Naive thymus-derived CD8-positive, alpha-beta T cell (primary cell): ENCODE results near the gene TSSC4. TPM values are rescaled to one million over a fixed set of nuclear protein-coding genes. Genes with fewer than 3 reads are reported as not detected.

ENCODE experiments used
- ATAC-seq, 2 donors: fragments of 150-1000 bp; cut with Tn5 transposase in 1 of 2; sonication (Bioruptor Pico), chemical (Tn5 transposase) in 1 of 2; 1 replicate in 1 of 2; 2 replicates in 1 of 2; pipeline ENCODE4 v1.10.0; 2021; ENCODE audit warnings: mild to moderate bottlenecking in 2 of 2, moderate library complexity in 2 of 2
- POLR2A ChIA-PET: fragments of 350-600 bp; sonication (Branson Sonifier 250); formaldehyde crosslinking; loops from one replicate; lab custom pipeline; 2021; ENCODE audit warnings: antibody characterized with exemption; lab: Charles Lee
- DNase-seq, 10 donors: peaks; one replicate each; pipeline versions ENCODE4 v3.0.0 to v3.0.0-alpha.2; 2020 to 2022
- H3K27ac Mint-ChIP-seq, 10 donors: one replicate each; pipeline ENCODE4 v1.8.0; 2020 to 2022; ENCODE audit warnings: mild to moderate bottlenecking in 10 of 10, mixed read lengths in 10 of 10, moderate library complexity in 4 of 10, inconsistent platforms in 1 of 10
- H3K27me3 Mint-ChIP-seq, 5 donors: one replicate each; pipeline ENCODE4 v1.8.0; 2021 to 2022; ENCODE audit warnings: mixed read lengths in 5 of 5
- H3K36me3 Mint-ChIP-seq, 3 donors: one replicate each; pipeline ENCODE4 v1.8.0; 2020 to 2022; ENCODE audit warnings: mixed read lengths in 3 of 3, mild to moderate bottlenecking in 2 of 3, inconsistent platforms in 1 of 3
- H3K4me1 Mint-ChIP-seq, 4 donors: one replicate each; pipeline ENCODE4 v1.8.0; 2021 to 2022; ENCODE audit warnings: mixed read lengths in 4 of 4
- H3K4me3 Mint-ChIP-seq, 10 donors: one replicate each; pipeline ENCODE4 v1.8.0; 2020 to 2022; ENCODE audit warnings: mild to moderate bottlenecking in 10 of 10, mixed read lengths in 10 of 10, moderate library complexity in 6 of 10, inconsistent platforms in 1 of 10
- H3K9me3 Mint-ChIP-seq, 9 donors: one replicate each; pipeline ENCODE4 v1.8.0; 2020 to 2022; ENCODE audit warnings: mixed read lengths in 9 of 9, mild to moderate bottlenecking in 3 of 9, inconsistent platforms in 1 of 9, moderate library complexity in 1 of 9
- polyA plus RNA-seq, 3 donors: library from polyadenylated mRNA; unstranded; fragments of 300-500 nt; fragmentation: Illumina TruSeq; gene quantifications; one replicate each; pipeline ENCODE4 v1.2.3, GENCODE V29; 2021
- total RNA-seq, 8 experiments: library from RNA in 2 of 8; stranded (reverse) in 2 of 8; gene quantifications; one replicate each; pipeline ENCODE4 v1.2.3 and lab custom pipeline; 2021 to 2026

The TSSC4 gene
- total and polyA plus RNA-seq, 5 experiments from 2014 or later, result 49.0 to 68.3 (median 56.6) TPM

DNA sequence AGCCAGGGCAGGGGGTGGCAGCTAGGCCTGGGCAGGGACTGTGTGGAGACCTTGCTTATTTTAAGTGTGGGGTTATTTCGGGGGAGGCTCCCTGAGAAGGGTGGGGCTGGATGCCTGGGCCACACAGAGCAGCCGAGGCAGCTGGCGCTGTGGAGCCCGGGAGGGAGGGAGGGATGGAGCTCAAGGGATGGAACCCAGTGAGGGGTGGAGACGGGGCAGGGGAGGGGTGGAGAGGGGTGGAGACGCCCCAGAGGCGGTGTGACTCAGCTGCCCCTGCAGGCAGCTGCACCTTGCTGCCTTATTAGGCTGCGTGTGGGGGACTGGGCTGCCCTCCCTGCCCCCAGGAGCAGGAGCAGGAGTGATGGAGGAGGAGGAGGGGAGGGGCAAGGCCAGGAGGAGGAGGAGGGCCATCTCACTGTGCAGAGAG lies 9.8 kb upstream of the TSSC4 start:
- Mint-ChIP-seq H3K4me3 (no peak overlapping the region), H3K27me3 (no peaks in the 10 kb centered on the region), H3K4me1 (peaks cover 15 to 59% (median 39%) of the 10 kb centered on the region in 4 donors), H3K9me3 (no peaks in the 10 kb centered on the region), H3K36me3 (peaks cover 0 to 5% (median 0%) of the 10 kb centered on the region in 3 donors), H3K27ac (peak overlapping the region in 2 of 10 donors; percentile 68 to 89)
- ATAC-seq (no peak), DNase-seq (no peak)
- POLR2A ChIA-PET, result no interaction called here

- Mint-ChIP-seq H3K9me3 (no peaks in the 10 kb centered on the region), H3K36me3 (peaks cover 0 to 7% (median 0%) of the 10 kb centered on the region in 3 donors), H3K27ac (peak overlapping the region in 2 of 10 donors; percentile 34 to 68), H3K4me3 (no peak overlapping the region), H3K27me3 (no peaks in the 10 kb centered on the region), H3K4me1 (peaks cover 12 to 52% (median 33%) of the 10 kb centered on the region in 4 donors)
- DNase-seq, result no peak
- POLR2A ChIA-PET, result no interaction called here
- no peak for ATAC-seq
Observed at GRCh38 chr11:2391181-2391975, 9.2 kb upstream of the TSSC4 start.

DNA sequence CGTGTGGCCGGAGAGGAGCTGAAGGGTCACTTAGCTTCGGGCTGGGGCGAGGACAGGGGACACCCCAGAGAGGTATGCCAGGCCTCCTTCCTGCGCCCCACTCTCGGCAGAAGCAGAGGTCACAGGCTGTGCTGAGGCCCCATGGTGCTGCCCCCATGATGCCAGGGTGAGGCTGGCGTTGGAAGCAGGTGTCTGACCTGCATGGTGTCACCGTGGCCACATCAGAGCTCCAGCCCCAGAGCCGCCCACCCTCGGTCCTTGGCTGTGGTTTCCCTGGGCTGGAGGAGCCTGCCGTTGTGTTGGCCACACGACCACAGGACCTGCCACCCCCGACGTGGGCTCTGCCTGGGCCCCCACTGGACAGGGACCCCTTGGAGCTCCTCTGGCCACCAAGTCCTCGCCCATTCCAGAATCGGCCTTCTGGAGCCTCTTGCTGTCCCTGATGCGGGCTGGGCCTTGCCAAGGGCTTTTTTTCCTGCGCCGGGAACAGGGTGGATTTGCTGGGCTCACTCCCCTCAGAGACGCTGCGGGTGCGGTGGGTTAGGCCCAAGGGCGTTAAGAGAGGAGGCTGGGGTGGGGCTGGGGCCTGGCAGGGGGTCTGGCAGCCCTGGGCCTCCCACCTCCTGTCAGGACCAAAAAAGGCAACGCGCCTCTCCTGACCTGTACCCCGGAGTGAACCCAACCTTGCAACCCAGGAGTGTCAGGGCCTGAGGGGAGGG lies 8.2 kb upstream of the TSSC4 start:
- POLR2A ChIA-PET, result no interaction called here
- DNase-seq (no peak), ATAC-seq (no peak)
- Mint-ChIP-seq H3K4me1 (peaks cover 13 to 42% (median 23%) of the 10 kb centered on the region in 4 donors), H3K9me3 (no peaks in the 10 kb centered on the region), H3K27ac (no peak overlapping the region), H3K27me3 (no peaks in the 10 kb centered on the region), H3K4me3 (no peak overlapping the region), H3K36me3 (peaks cover 0 to 13% (median 0%) of the 10 kb centered on the region in 3 donors)

- POLR2A ChIA-PET, result no interaction called here
- Mint-ChIP-seq H3K27me3 (no peaks in the 10 kb centered on the region), H3K36me3 (peaks cover 0 to 18% (median 0%) of the 10 kb centered on the region in 3 donors), H3K9me3 (no peaks in the 10 kb centered on the region), H3K4me3 (no peak overlapping the region), H3K27ac (no peak overlapping the region), H3K4me1 (peaks cover 13 to 36% (median 19%) of the 10 kb centered on the region in 4 donors)
- ATAC-seq, result no peak
- DNase-seq, result no peak
Observed at GRCh38 chr11:2393111-2393868, 7.3 kb upstream of the TSSC4 start.

DNA sequence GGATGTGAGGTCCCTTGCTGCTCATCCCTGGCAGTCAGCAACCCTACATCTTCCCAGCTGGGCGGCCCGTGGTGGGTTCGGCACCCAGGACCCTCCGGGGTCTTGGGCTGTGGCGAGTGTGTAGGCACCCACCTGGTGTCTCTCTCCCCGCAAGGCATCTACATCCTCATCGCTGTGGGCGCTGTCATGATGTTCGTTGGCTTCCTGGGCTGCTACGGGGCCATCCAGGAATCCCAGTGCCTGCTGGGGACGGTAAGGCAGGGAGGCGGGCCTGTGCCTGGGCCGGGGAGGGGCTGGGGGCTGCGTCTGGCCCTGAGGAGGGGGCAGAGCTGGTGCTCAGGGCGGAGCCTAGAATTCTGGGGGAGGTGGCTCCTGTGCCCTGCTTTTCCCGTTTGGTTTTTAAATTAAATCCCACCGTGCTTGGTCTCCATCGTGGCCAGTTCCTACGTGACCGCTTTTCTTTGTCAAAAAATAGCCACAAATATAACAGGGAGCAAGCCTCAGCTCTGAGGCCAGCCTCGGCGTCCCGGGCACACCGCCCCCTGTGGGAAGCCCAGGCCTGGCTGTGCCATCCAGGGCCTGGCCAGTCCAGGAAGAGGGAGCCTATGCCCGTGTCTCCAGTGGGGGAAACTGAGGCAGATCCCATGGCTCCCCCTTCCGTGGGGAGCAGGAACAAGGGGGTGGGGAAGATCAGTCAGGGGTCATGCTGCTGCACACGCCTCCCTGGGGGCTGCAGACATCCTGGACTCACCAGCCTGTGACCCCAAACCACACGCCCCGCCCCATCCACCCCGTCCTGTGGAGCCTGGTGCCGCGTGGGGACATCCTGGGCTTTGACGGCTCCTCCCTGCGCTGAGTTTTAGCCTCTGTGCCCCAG lies 6.4 kb upstream of the TSSC4 start:
- peaks cover 10 to 32% (median 16%) of the 10 kb centered on the region in 4 donors for H3K4me1 Mint-ChIP-seq
- no peak overlapping the region for H3K4me3 Mint-ChIP-seq
- peak overlapping the region in 3 of 10 donors; percentile 11 to 62 (median 13) for H3K27ac Mint-ChIP-seq
- ATAC-seq (peak in 1 of 2 donors; percentile 22), DNase-seq (no peak)
- no peaks in the 10 kb centered on the region for H3K9me3 Mint-ChIP-seq
- no peaks in the 10 kb centered on the region for H3K27me3 Mint-ChIP-seq
- POLR2A ChIA-PET, result no interaction called here
- peaks cover 0 to 18% (median 0%) of the 10 kb centered on the region in 3 donors for H3K36me3 Mint-ChIP-seq

DNA sequence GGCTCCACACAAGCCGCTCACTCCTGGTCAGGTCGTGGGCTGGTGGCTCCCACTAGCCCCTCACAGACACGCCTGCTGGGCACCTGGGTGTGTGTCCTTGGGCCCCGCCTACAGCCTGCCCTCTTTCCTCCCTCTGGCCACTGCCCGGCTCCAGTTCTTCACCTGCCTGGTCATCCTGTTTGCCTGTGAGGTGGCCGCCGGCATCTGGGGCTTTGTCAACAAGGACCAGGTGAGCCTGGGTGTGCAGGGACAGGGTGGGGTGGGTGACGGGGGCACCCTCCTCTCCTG lies 5.8 kb upstream of the TSSC4 start:
- no peaks in the 10 kb centered on the region for H3K9me3 Mint-ChIP-seq
- no peak overlapping the region for H3K4me3 Mint-ChIP-seq
- DNase-seq, result no peak
- H3K36me3 Mint-ChIP-seq, result peaks cover 0 to 18% (median 0%) of the 10 kb centered on the region in 3 donors
- POLR2A ChIA-PET, result no interaction called here
- no peaks in the 10 kb centered on the region for H3K27me3 Mint-ChIP-seq
- peak overlapping the region in 2 of 10 donors; percentile 11 to 62 for H3K27ac Mint-ChIP-seq
- peaks cover 5 to 30% (median 14%) of the 10 kb centered on the region in 4 donors for H3K4me1 Mint-ChIP-seq
- no peak for ATAC-seq

GRCh38 chr11:2395211-2395730 lies 5.3 kb upstream of the TSSC4 start:
- Mint-ChIP-seq H3K9me3 (no peaks in the 10 kb centered on the region), H3K27ac (peak overlapping the region in 1 of 10 donors; percentile 65), H3K4me1 (peaks cover 4 to 27% (median 12%) of the 10 kb centered on the region in 4 donors), H3K36me3 (peaks cover 0 to 17% (median 0%) of the 10 kb centered on the region in 3 donors), H3K27me3 (no peaks in the 10 kb centered on the region), H3K4me3 (no peak overlapping the region)
- POLR2A ChIA-PET, result no interaction called here
- DNase-seq (no peak), ATAC-seq (no peak)

DNA sequence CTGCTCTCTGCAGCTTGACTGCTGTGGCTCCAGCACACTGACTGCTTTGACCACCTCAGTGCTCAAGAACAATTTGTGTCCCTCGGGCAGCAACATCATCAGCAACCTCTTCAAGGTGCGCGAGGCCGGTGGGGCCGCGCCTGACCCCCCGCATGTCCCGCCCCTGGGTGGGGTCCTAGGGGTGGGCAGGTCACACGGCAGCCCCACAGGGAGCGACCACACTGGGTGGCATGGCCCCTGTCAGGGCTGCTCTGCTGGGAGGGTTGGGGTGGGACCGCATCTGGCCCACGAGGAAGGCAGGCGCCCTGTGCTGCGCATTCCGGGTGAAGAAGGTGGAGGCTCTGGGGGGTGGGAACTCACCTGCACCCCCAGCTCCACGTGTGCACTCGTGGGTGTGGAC lies 4.7 kb upstream of the TSSC4 start:
- Mint-ChIP-seq H3K36me3 (peaks cover 0 to 14% (median 0%) of the 10 kb centered on the region in 3 donors), H3K9me3 (no peaks in the 10 kb centered on the region), H3K4me1 (peaks cover 2 to 24% (median 9%) of the 10 kb centered on the region in 4 donors), H3K4me3 (no peak overlapping the region), H3K27ac (peak overlapping the region in 1 of 10 donors; percentile 65), H3K27me3 (no peaks in the 10 kb centered on the region)
- DNase-seq (no peak), ATAC-seq (no peak)
- POLR2A ChIA-PET, result interaction anchor here (0.6 kb wide), 1 partner anchor 98 kb away, joined by 3 read pairs; no protein-coding TSS in a partner anchor

GRCh38 chr11:2396471-2396870 lies 4.1 kb upstream of the TSSC4 start:
- DNase-seq, result no peak
- H3K9me3 Mint-ChIP-seq, result no peaks in the 10 kb centered on the region
- H3K27me3 Mint-ChIP-seq, result no peaks in the 10 kb centered on the region

GRCh38 chr11:2397005-2397404 lies 3.5 kb upstream of the TSSC4 start:
- DNase-seq (no peak), ATAC-seq (no peak)
- Mint-ChIP-seq H3K9me3 (no peaks in the 10 kb centered on the region), H3K36me3 (peaks cover 0 to 14% (median 0%) of the 10 kb centered on the region in 3 donors), H3K4me1 (peaks cover 5 to 29% (median 17%) of the 10 kb centered on the region in 4 donors), H3K27me3 (no peaks in the 10 kb centered on the region), H3K4me3 (no peak overlapping the region), H3K27ac (peak overlapping the region in 2 of 10 donors; percentile 43 to 63)
- POLR2A ChIA-PET, result interaction anchor here (1.4 kb wide), 1 partner anchor 94 kb away, joined by 3 read pairs; no protein-coding TSS in a partner anchor

More at GRCh38 chr11:2396471-2396870, 4.1 kb upstream of the TSSC4 start:
- H3K4me1 Mint-ChIP-seq, result peaks cover 4 to 27% (median 13%) of the 10 kb centered on the region in 4 donors
- H3K27ac Mint-ChIP-seq, result peak overlapping the region in 1 of 10 donors; percentile 74
- POLR2A ChIA-PET, result interaction anchor here (0.6 kb wide), 1 partner anchor 99 kb away, joined by 3 read pairs; no protein-coding TSS in a partner anchor
- no peak for ATAC-seq
- H3K4me3 Mint-ChIP-seq, result no peak overlapping the region
- H3K36me3 Mint-ChIP-seq, result peaks cover 0 to 14% (median 0%) of the 10 kb centered on the region in 3 donors

- H3K27me3 Mint-ChIP-seq, result no peaks in the 10 kb centered on the region
- H3K4me3 Mint-ChIP-seq, result peak overlapping the region; percentile 77 to 97 (median 92)
- peaks cover 5 to 31% (median 20%) of the 10 kb centered on the region in 4 donors for H3K4me1 Mint-ChIP-seq
- no peaks in the 10 kb centered on the region for H3K9me3 Mint-ChIP-seq
- no peak for ATAC-seq
- POLR2A ChIA-PET, result interaction anchor here (0.7 to 8.2 kb wide), 3 partner anchors 21 to 96 kb away, joined by 3 to 113 read pairs (median 17); partner anchors contain the start of genes C11orf21, CD81 and TSPAN32
- DNase-seq, result no peak
- H3K36me3 Mint-ChIP-seq, result peaks cover 0 to 27% (median 0%) of the 10 kb centered on the region in 3 donors
- H3K27ac Mint-ChIP-seq, result peak overlapping the region; percentile 91 to 98 (median 95)
Observed at GRCh38 chr11:2398664-2399355, 1.7 kb upstream of the TSSC4 start.
